OCI-LY1 (cell line): ENCODE results near the gene LNPEP.

ENCODE experiments used
- H2AFZ ChIP-seq: fragments of 200-600 bp; sonication (generic), shearing (Covaris generic); 2 replicates; pipeline ENCODE4 v1.6.0; 2014; ENCODE audit warnings: antibody characterized with exemption, mild to moderate bottlenecking, low read length
- H3F3A ChIP-seq: fragments of 200-600 bp; sonication (generic), shearing (Covaris generic); 2 replicates; pipeline ENCODE4 v1.6.0; 2014; ENCODE audit warnings: mild to moderate bottlenecking, antibody characterized with exemption, low read length, moderate library complexity; ENCODE audit not compliant: insufficient read depth
- H3K27ac ChIP-seq: fragments of 200-600 bp; sonication (generic); 2 replicates; pipeline ENCODE4 v1.5.1; 2014; ENCODE audit warnings: low read length, mixed run types, mild to moderate bottlenecking, low read depth; ENCODE audit not compliant: poor library complexity, severe bottlenecking
- H3K27me3 ChIP-seq: fragments of 200-600 bp; sonication (generic); 2 replicates; pipeline ENCODE4 v1.6.0; 2014; ENCODE audit warnings: antibody characterized with exemption, mild to moderate bottlenecking, low read length, moderate library complexity; ENCODE audit not compliant: insufficient read depth
- H3K36me3 ChIP-seq: fragments of 200-600 bp; sonication (generic); 2 replicates; pipeline ENCODE4 v1.6.1; 2014; ENCODE audit warnings: mild to moderate bottlenecking, antibody characterized with exemption, low read length, moderate library complexity, mixed read lengths; ENCODE audit not compliant: insufficient read depth
- H3K4me1 ChIP-seq: fragments of 200-600 bp; sonication (generic); 2 replicates; pipeline ENCODE4 v1.5.1; 2014; ENCODE audit warnings: mild to moderate bottlenecking, low read length, moderate library complexity; ENCODE audit not compliant: insufficient read depth, severe bottlenecking
- H3K4me2 ChIP-seq: fragments of 200-600 bp; sonication (generic), shearing (Covaris generic); 2 replicates; pipeline ENCODE4 v1.6.1; 2014; ENCODE audit warnings: low read length
- H3K4me3 ChIP-seq: fragments of 200-600 bp; sonication (generic); 2 replicates; pipeline ENCODE4 v1.5.1; 2014; ENCODE audit warnings: low read length, low read depth, mild to moderate bottlenecking, mixed read lengths; ENCODE audit not compliant: poor library complexity, severe bottlenecking
- H3K79me2 ChIP-seq: fragments of 200-600 bp; shearing (Covaris generic); 2 replicates; pipeline ENCODE4 v1.6.1; 2016; ENCODE audit warnings: mixed run types, low read length, mixed read lengths; ENCODE audit not compliant: insufficient read depth
- H3K9ac ChIP-seq: fragments of 200-600 bp; sonication (generic), shearing (Covaris generic); 2 replicates; pipeline ENCODE4 v1.6.1; 2014; ENCODE audit warnings: mild to moderate bottlenecking, low read length, mixed read lengths
- H3K9me2 ChIP-seq: fragments of 200-600 bp; sonication (generic), shearing (Covaris generic); 2 replicates; pipeline ENCODE4 v1.6.1; 2014; ENCODE audit warnings: low read depth, mild to moderate bottlenecking, low read length, mixed read lengths
- H3K9me3 ChIP-seq: fragments of 200-600 bp; shearing (Covaris generic); 2 replicates; pipeline ENCODE4 v1.6.1; 2014; ENCODE audit warnings: low read length, mixed read lengths
- H4K20me1 ChIP-seq: fragments of 200-600 bp; sonication (generic), shearing (Covaris generic); 2 replicates; pipeline ENCODE4 v1.6.0; 2016; ENCODE audit warnings: mild to moderate bottlenecking, low read length; ENCODE audit not compliant: insufficient read depth
- EZH2 ChIP-seq: fragments of 200-600 bp; sonication (generic), shearing (Covaris generic); IDR thresholded peaks from 2 replicates; pipeline ENCODE4 v1.8.0; 2017; ENCODE audit warnings: borderline replicate concordance, mixed run types, mild to moderate bottlenecking, antibody characterized with exemption, low read length, moderate library complexity, mixed read lengths
- TF ChIP-seq, protein P1 (sequence below): fragments of 200-600 bp; sonication (generic), shearing (Covaris generic); IDR thresholded peaks from 2 replicates; pipeline ENCODE4 v1.5.1; 2017; ENCODE audit warnings: mild to moderate bottlenecking, antibody characterized with exemption, low read length, moderate library complexity, mixed read lengths

Gene LNPEP

DNA sequence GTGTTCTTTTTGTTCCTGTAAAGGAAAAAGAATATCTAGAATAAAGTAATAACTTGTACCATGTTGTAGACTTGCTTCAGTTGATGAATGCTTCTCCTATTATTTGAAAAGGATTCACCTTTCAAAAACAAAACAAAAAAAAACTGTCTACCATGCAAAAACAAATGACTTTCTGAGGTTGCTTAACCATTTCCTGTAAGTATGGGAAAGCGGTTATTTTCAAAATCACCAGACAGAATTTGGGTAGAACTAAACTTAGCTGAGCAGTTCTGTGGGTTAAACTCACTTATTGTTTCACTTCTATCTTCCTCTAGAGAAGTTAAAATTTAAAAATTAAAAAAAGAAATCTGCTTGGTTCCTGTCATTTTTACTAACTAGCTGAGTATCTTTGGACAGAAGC, 25.2 kb downstream of the LNPEP start:
- H3K9me3 ChIP-seq = no peaks in the 10 kb centered on the region
- peak overlapping the region; percentile 94 for H3K4me2 ChIP-seq
- peak overlapping the region; percentile 94 for H3K27ac ChIP-seq
- peak overlapping the region; percentile 77 for H3K4me3 ChIP-seq
- no peaks in the 10 kb centered on the region for H4K20me1 ChIP-seq
- peaks cover 21% of the 10 kb centered on the region for H3K36me3 ChIP-seq
- H3K27me3 ChIP-seq = no peaks in the 10 kb centered on the region
- TF ChIP-seq, protein P1, sequence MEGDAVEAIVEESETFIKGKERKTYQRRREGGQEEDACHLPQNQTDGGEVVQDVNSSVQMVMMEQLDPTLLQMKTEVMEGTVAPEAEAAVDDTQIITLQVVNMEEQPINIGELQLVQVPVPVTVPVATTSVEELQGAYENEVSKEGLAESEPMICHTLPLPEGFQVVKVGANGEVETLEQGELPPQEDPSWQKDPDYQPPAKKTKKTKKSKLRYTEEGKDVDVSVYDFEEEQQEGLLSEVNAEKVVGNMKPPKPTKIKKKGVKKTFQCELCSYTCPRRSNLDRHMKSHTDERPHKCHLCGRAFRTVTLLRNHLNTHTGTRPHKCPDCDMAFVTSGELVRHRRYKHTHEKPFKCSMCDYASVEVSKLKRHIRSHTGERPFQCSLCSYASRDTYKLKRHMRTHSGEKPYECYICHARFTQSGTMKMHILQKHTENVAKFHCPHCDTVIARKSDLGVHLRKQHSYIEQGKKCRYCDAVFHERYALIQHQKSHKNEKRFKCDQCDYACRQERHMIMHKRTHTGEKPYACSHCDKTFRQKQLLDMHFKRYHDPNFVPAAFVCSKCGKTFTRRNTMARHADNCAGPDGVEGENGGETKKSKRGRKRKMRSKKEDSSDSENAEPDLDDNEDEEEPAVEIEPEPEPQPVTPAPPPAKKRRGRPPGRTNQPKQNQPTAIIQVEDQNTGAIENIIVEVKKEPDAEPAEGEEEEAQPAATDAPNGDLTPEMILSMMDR = no peak
- TF ChIP-seq EZH2 = no peak
- peak overlapping the region; percentile 67 for H3K9ac ChIP-seq
- H3F3A ChIP-seq = peaks cover 23% of the 10 kb centered on the region
- peaks cover 77% of the 10 kb centered on the region for H3K4me1 ChIP-seq
- peaks cover 78% of the 10 kb centered on the region for H3K79me2 ChIP-seq
- H2AFZ ChIP-seq = no peak overlapping the region
- H3K9me2 ChIP-seq = no peaks in the 10 kb centered on the region

DNA sequence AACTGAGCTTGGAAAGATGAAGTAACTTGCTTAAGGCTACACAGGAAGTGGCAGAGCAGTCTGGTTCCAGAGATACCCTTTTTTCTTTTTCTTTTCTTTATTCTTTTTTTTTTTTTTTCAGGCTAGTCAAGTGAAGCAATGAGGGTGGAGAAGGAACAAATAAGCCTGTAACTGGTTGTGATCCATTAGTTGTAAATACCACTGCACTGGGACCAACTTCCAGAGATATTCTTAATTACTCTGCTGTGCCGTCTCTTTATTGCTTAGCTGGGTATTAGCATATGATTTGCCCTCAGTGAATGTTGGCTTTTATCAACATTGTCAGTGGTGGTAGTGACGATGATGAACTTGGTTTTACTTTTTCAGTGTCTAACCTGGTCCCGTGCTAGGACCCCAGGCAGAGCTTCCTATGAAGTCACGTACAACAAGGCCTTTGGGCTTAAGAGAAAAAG, 26.7 kb downstream of the LNPEP start:
- no peaks in the 10 kb centered on the region for H4K20me1 ChIP-seq
- H3F3A ChIP-seq = peaks cover 9% of the 10 kb centered on the region
- no peak overlapping the region for H2AFZ ChIP-seq
- peaks cover 36% of the 10 kb centered on the region for H3K36me3 ChIP-seq
- H3K27me3 ChIP-seq = no peaks in the 10 kb centered on the region
- H3K9ac ChIP-seq = peak overlapping the region; percentile 67
- no peak for TF ChIP-seq EZH2
- TF ChIP-seq, protein P1 = no peak
- peaks cover 66% of the 10 kb centered on the region for H3K4me1 ChIP-seq
- no peaks in the 10 kb centered on the region for H3K9me3 ChIP-seq
- H3K9me2 ChIP-seq = no peaks in the 10 kb centered on the region
- peak overlapping the region; percentile 94 for H3K4me2 ChIP-seq
- peak overlapping the region; percentile 77 for H3K4me3 ChIP-seq
- peak overlapping the region; percentile 94 for H3K27ac ChIP-seq
- H3K79me2 ChIP-seq = peaks cover 87% of the 10 kb centered on the region

DNA sequence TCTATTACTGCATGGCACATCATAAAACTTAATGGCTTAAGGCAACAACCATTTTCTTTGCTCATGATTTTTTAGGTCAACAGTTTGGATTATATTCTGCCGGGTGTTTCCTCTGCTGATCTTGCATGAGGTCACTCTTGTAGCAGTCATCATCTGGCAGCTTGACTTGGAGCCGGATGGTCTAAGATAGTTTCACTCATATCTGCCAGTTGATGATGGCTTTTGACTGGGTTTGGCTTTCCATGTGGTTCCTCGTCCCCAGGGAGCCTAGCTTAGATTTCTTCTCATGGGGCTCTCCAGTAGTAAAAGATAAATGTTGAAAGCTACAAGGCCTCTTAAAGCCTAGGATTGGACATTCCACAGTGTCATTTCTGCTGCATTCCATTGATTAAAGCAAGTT, 27.4 kb downstream of the LNPEP start:
- Histone ChIP-seq H3K4me2 (peak overlapping the region; percentile 94), H4K20me1 (no peaks in the 10 kb centered on the region), H3F3A (peaks cover 2% of the 10 kb centered on the region), H3K9ac (peak overlapping the region; percentile 67; the same call in 1 of the 2 replicates), H3K36me3 (peaks cover 42% of the 10 kb centered on the region), H3K9me2 (no peaks in the 10 kb centered on the region), H3K27me3 (no peaks in the 10 kb centered on the region), H2AFZ (no peak overlapping the region), H3K4me1 (peaks cover 66% of the 10 kb centered on the region), H3K27ac (peak overlapping the region; percentile 94), H3K79me2 (peaks cover 94% of the 10 kb centered on the region), H3K9me3 (no peaks in the 10 kb centered on the region), H3K4me3 (peak overlapping the region; percentile 77)
- TF ChIP-seq, protein P1 = no peak
